PC-9 (cell line): ENCODE results near the gene NSL1. TPM values are rescaled to one million over a fixed set of nuclear protein-coding genes. Genes with fewer than 3 reads are reported as not detected.
"Not testable (repeated sequence)": the region's sequence is repeated elsewhere in the genome, so short reads cannot be mapped to it uniquely, and the experiment has no call there.

Experiments
- BruUV-seq: library from RNA; stranded (reverse); fragments of 400-500 nt; replicated peaks from 2 replicates; lab custom pipeline; 2021; lab: Mats Ljungman, UMichigan
- CTCF ChIA-PET: fragments of 300-600 bp; sonication (Branson Sonifier 250); formaldehyde crosslinking; loops from one replicate; lab custom pipeline; 2022; ENCODE audit warnings: antibody characterized with exemption; lab: Charles Lee
- POLR2A ChIA-PET: fragments of 300-600 bp; sonication (Branson Sonifier 250); formaldehyde crosslinking; loops from one replicate; lab custom pipeline; 2022; ENCODE audit warnings: antibody characterized with exemption; ENCODE audit not compliant: unreplicated experiment; lab: Charles Lee
- DNase-seq, 2 experiments: peaks; one replicate each; pipeline versions ENCODE4 v3.0.0 to v3.0.0-alpha.2; 2015 to 2022; ENCODE audit warnings: mixed read lengths in 1 of 2
- H2AFZ ChIP-seq: fragments of 200-600 bp; sonication (generic); 2 replicates; pipeline ENCODE4 v1.8.1; 2017; ENCODE audit warnings: antibody characterized with exemption
- H3F3A ChIP-seq: fragments of 200-600 bp; sonication (generic); 2 replicates; pipeline ENCODE4 v1.8.1; 2017; ENCODE audit warnings: antibody characterized with exemption, mild to moderate bottlenecking, low read depth; ENCODE audit not compliant: insufficient read depth
- H3K27ac ChIP-seq: fragments of 200-600 bp; sonication (generic); 2 replicates; pipeline ENCODE4 v1.6.1; 2016; ENCODE audit warnings: mixed run types
- H3K27me3 ChIP-seq: fragments of 200-600 bp; sonication (generic); 2 replicates; pipeline ENCODE4 v1.6.1; 2016; ENCODE audit warnings: low read depth, mixed run types; ENCODE audit not compliant: insufficient read depth
- H3K36me3 ChIP-seq: fragments of 200-600 bp; sonication (generic); 2 replicates; pipeline ENCODE4 v1.6.1; 2016; ENCODE audit warnings: low read depth, mixed run types
- H3K4me1 ChIP-seq: fragments of 200-600 bp; sonication (generic); replicated peaks from 2 replicates; pipeline ENCODE4 v1.6.1; 2016; ENCODE audit warnings: mixed run types; ENCODE audit not compliant: insufficient read depth
- H3K4me2 ChIP-seq: fragments of 200-600 bp; sonication (generic); 2 replicates; pipeline ENCODE4 v1.6.1; 2017; ENCODE audit warnings: mixed run types
- H3K4me3 ChIP-seq: fragments of 200-600 bp; sonication (generic); 2 replicates; pipeline ENCODE4 v1.6.1; 2016; ENCODE audit warnings: mixed run types
- H3K79me2 ChIP-seq: fragments of 200-600 bp; sonication (generic); 2 replicates; pipeline ENCODE4 v1.6.1; 2017; ENCODE audit warnings: low read depth, mixed run types
- H3K9me2 ChIP-seq: fragments of 200-600 bp; sonication (generic); 2 replicates; pipeline ENCODE4 v1.8.1; 2017; ENCODE audit warnings: mild to moderate bottlenecking; ENCODE audit not compliant: insufficient read depth
- H3K9me3 ChIP-seq: fragments of 200-600 bp; sonication (generic); 2 replicates; pipeline ENCODE4 v1.8.1; 2016; ENCODE audit warnings: low read depth; ENCODE audit not compliant: insufficient read depth
- H4K20me1 ChIP-seq: fragments of 200-600 bp; sonication (generic); 2 replicates; pipeline ENCODE4 v1.8.1; 2017; ENCODE audit not compliant: insufficient read depth
- CTCF ChIP-seq: fragments of 200-600 bp; sonication (generic); conservative IDR thresholded peaks from 2 replicates; pipeline ENCODE4 v1.6.1; 2017; ENCODE audit warnings: mixed run types, antibody characterized with exemption, mild to moderate bottlenecking, moderate library complexity
- EZH2 ChIP-seq: fragments of 200-600 bp; sonication (generic); IDR thresholded peaks from 2 replicates; pipeline ENCODE4 v1.8.0; 2017; ENCODE audit warnings: antibody characterized with exemption, low read depth
- intact Hi-C: fragments of 100-400 bp; cut with micrococcal nuclease; formaldehyde crosslinking; loops from one replicate; pipeline ENCODE4 v1.10.0; 2022; ENCODE audit not compliant: unreplicated experiment
- total RNA-seq: library from RNA; stranded (reverse); gene quantifications from 2 replicates; pipeline ENCODE4 v1.2.3, GENCODE V29; 2021

NSL1 gene
- total RNA-seq, 1 experiment from 2014 or later = 32.4 TPM

GRCh38 chr1:212781225-212781624 lies 10.4 kb downstream of the NSL1 start:
- Histone ChIP-seq H3F3A (no peaks in the 10 kb centered on the region), H3K9me2 (no peaks in the 10 kb centered on the region), H2AFZ (no peak overlapping the region), H3K4me1 (no peaks in the 10 kb centered on the region), H3K4me3 (no peak overlapping the region), H3K36me3 (peaks cover 12% of the 10 kb centered on the region; the same call in 1 of the 2 replicates), H3K27me3 (no peaks in the 10 kb centered on the region), H3K9me3 (no peaks in the 10 kb centered on the region), H4K20me1 (no peaks in the 10 kb centered on the region), H3K27ac (no peak overlapping the region), H3K4me2 (no peak overlapping the region), H3K79me2 (no peaks in the 10 kb centered on the region)
- DNase-seq = no peak
- TF ChIP-seq EZH2 (no peak), CTCF (no peak)
- ChIA-PET CTCF (interaction anchor here (0.7 to 1.6 kb wide), 2 partner anchors 31 to 116 kb away, joined by 3 read pairs; no protein-coding TSS in a partner anchor), POLR2A (interaction anchor here (0.6 kb wide), 1 partner anchor 212 kb away, joined by 4 read pairs; no protein-coding TSS in a partner anchor)
- no TSS peak for BruUV-seq
- intact Hi-C loops = loop anchor here (5.0 to 10.0 kb wide), 3 partner anchors 304 to 1096 kb away; no protein-coding TSS in a partner anchor

- Histone ChIP-seq H3K27ac (no peak overlapping the region), H4K20me1 (no peaks in the 10 kb centered on the region), H3F3A (no peaks in the 10 kb centered on the region), H3K4me3 (no peak overlapping the region), H2AFZ (no peak overlapping the region), H3K36me3 (peaks cover 12% of the 10 kb centered on the region; the same call in 1 of the 2 replicates), H3K9me3 (no peaks in the 10 kb centered on the region), H3K79me2 (no peaks in the 10 kb centered on the region), H3K27me3 (no peaks in the 10 kb centered on the region), H3K9me2 (no peaks in the 10 kb centered on the region), H3K4me1 (no peaks in the 10 kb centered on the region), H3K4me2 (no peak overlapping the region)
- TF ChIP-seq CTCF (no peak), EZH2 (no peak)
- intact Hi-C loops = loop anchor here (5.0 to 10.0 kb wide), 3 partner anchors 303 to 1096 kb away; no protein-coding TSS in a partner anchor
- CTCF ChIA-PET = interaction anchor here (0.6 to 1.6 kb wide), 2 partner anchors 37 to 116 kb away, joined by 3 to 6 read pairs; no protein-coding TSS in a partner anchor
- POLR2A ChIA-PET = interaction anchor here (0.6 kb wide), 1 partner anchor 212 kb away, joined by 4 read pairs; no protein-coding TSS in a partner anchor
- no TSS peak for BruUV-seq
- DNase-seq = no peak
Measured at GRCh38 chr1:212780759-212781158, 10.8 kb downstream of the NSL1 start.

- H3K9me2 ChIP-seq, DNase-seq, H3K9me3 ChIP-seq, H3K4me2 ChIP-seq, H3K4me3 ChIP-seq, H3K79me2 ChIP-seq, CTCF ChIA-PET, H3K27me3 ChIP-seq, intact Hi-C loops, H2AFZ ChIP-seq, H3F3A ChIP-seq, H3K4me1 ChIP-seq, H4K20me1 ChIP-seq, BruUV-seq, POLR2A ChIA-PET, H3K27ac ChIP-seq: not testable (repeated sequence)
- peaks cover 12% of the 10 kb centered on the region for H3K36me3 ChIP-seq
Measured at GRCh38 chr1:212779086-212779485, 12.5 kb downstream of the NSL1 start.
